ENCODE results near the gene OSBPL5.

The OSBPL5 gene

GRCh38 chr11:3104961-3105790 is 59.9 kb downstream of the OSBPL5 start:
- Histone ChIP-seq H3K36me3 (replicated peaks; ENCODE audit: low read depth, low read length) (no peaks in the 10 kb centered on the region), H3K4me2 (ENCODE audit: low read length) (no peak overlapping the region), H3K4me1 (ENCODE audit: low read length) (no peaks in the 10 kb centered on the region), H3K27me3 (ENCODE audit: low read depth, low read length) (no peaks in the 10 kb centered on the region), H4K20me1 (ENCODE audit: insufficient read depth, low read length) (no peaks in the 10 kb centered on the region), H3K27ac (ENCODE audit: low read length) (no peak overlapping the region), H2AFZ (ENCODE audit: low read depth, low read length) (no peak overlapping the region), H3K9ac (ENCODE audit: low read length) (no peak overlapping the region), H3K79me2 (ENCODE audit: low read length) (no peaks in the 10 kb centered on the region), H3K4me3 (ENCODE audit: low read length) (no peak overlapping the region), H3K9me3 (ENCODE audit: insufficient read depth, low read length) (no peaks in the 10 kb centered on the region)
- no peak for TF ChIP-seq EZH2phosphoT487 (IDR thresholded peaks at IDR 0.05; ENCODE audit: low read depth)
- no peak for TF ChIP-seq CTCF (IDR thresholded peaks at IDR 0.05; ENCODE audit: low read depth, low read length)

- no peaks in the 10 kb centered on the region for H3K36me3 ChIP-seq (replicated peaks; ENCODE audit: low read depth, low read length)
- no peak for TF ChIP-seq EZH2phosphoT487 (IDR thresholded peaks at IDR 0.05; ENCODE audit: low read depth)
- no peak for TF ChIP-seq CTCF (IDR thresholded peaks at IDR 0.05; ENCODE audit: low read depth, low read length)
- H3K9ac ChIP-seq (ENCODE audit: low read length): no peak overlapping the region
- no peak overlapping the region for H3K4me2 ChIP-seq (ENCODE audit: low read length)
- no peaks in the 10 kb centered on the region for H4K20me1 ChIP-seq (ENCODE audit: insufficient read depth, low read length)
- H3K27ac ChIP-seq (ENCODE audit: low read length): no peak overlapping the region
- no peaks in the 10 kb centered on the region for H3K9me3 ChIP-seq (ENCODE audit: insufficient read depth, low read length)
- H3K27me3 ChIP-seq (ENCODE audit: low read depth, low read length): no peaks in the 10 kb centered on the region
- H3K79me2 ChIP-seq (ENCODE audit: low read length): no peaks in the 10 kb centered on the region
- H3K4me1 ChIP-seq (ENCODE audit: low read length): no peaks in the 10 kb centered on the region
- H2AFZ ChIP-seq (ENCODE audit: low read depth, low read length): no peak overlapping the region
- H3K4me3 ChIP-seq (ENCODE audit: low read length): no peak overlapping the region
Observed at GRCh38 chr11:3104051-3104714, 60.9 kb downstream of the OSBPL5 start.

- Histone ChIP-seq H3K4me3 (ENCODE audit: low read length) (no peak overlapping the region), H3K36me3 (replicated peaks; ENCODE audit: low read depth, low read length) (no peaks in the 10 kb centered on the region), H3K9ac (ENCODE audit: low read length) (no peak overlapping the region), H4K20me1 (ENCODE audit: insufficient read depth, low read length) (no peaks in the 10 kb centered on the region), H3K79me2 (ENCODE audit: low read length) (no peaks in the 10 kb centered on the region), H3K4me1 (ENCODE audit: low read length) (no peaks in the 10 kb centered on the region), H3K9me3 (ENCODE audit: insufficient read depth, low read length) (no peaks in the 10 kb centered on the region), H3K27ac (ENCODE audit: low read length) (no peak overlapping the region), H3K4me2 (ENCODE audit: low read length) (no peak overlapping the region), H3K27me3 (ENCODE audit: low read depth, low read length) (no peaks in the 10 kb centered on the region), H2AFZ (ENCODE audit: low read depth, low read length) (no peak overlapping the region)
- TF ChIP-seq CTCF (IDR thresholded peaks at IDR 0.05; ENCODE audit: low read depth, low read length) (no peak), EZH2phosphoT487 (IDR thresholded peaks at IDR 0.05; ENCODE audit: low read depth) (no peak)
Observed at GRCh38 chr11:3103076-3103475, 62.0 kb downstream of the OSBPL5 start.

GRCh38 chr11:3102641-3102921 is 62.5 kb downstream of the OSBPL5 start:
- H3K9me3 ChIP-seq (ENCODE audit: insufficient read depth, low read length): no peaks in the 10 kb centered on the region
- H3K4me2 ChIP-seq (ENCODE audit: low read length): no peak overlapping the region
- no peaks in the 10 kb centered on the region for H3K4me1 ChIP-seq (ENCODE audit: low read length)
- no peaks in the 10 kb centered on the region for H3K36me3 ChIP-seq (replicated peaks; ENCODE audit: low read depth, low read length)
- H3K79me2 ChIP-seq (ENCODE audit: low read length): no peaks in the 10 kb centered on the region
- no peaks in the 10 kb centered on the region for H3K27me3 ChIP-seq (ENCODE audit: low read depth, low read length)
- TF ChIP-seq EZH2phosphoT487 (IDR thresholded peaks at IDR 0.05; ENCODE audit: low read depth) (no peak), CTCF (IDR thresholded peaks at IDR 0.05; ENCODE audit: low read depth, low read length) (no peak)
- no peak overlapping the region for H3K9ac ChIP-seq (ENCODE audit: low read length)
- H2AFZ ChIP-seq (ENCODE audit: low read depth, low read length): no peak overlapping the region
- no peaks in the 10 kb centered on the region for H4K20me1 ChIP-seq (ENCODE audit: insufficient read depth, low read length)
- H3K27ac ChIP-seq (ENCODE audit: low read length): no peak overlapping the region
- no peak overlapping the region for H3K4me3 ChIP-seq (ENCODE audit: low read length)
